A549 (cell line): Measurements from ENCODE around the gene LBH. TPM values are rescaled to one million over a fixed set of nuclear protein-coding genes. Genes with fewer than 3 reads are reported as not detected.

Source experiments
- ATAC-seq, 2 experiments: fragments of 200-7000 bp in 1 of 2; fragments of >200 bp in 1 of 2; cut with Nextera tagmentation in 1 of 2; cut with Tn5 transposase in 1 of 2; 3 replicates each; pipeline versions ENCODE4 v1.8.0 to v1.9.1; 2018 to 2020; ENCODE audit warnings: mild to moderate bottlenecking in 1 of 2, moderate library complexity in 1 of 2
- CTCF ChIA-PET: fragments of 300-600 bp; sonication (Branson Sonifier 250); formaldehyde crosslinking; extraction: SDS; loops from one replicate; lab custom pipeline; 2021; ENCODE audit warnings: antibody characterized with exemption, inconsistent platforms; lab: Yijun Ruan, JAX
- POLR2A ChIA-PET: fragments of 350-600 bp; formaldehyde crosslinking; extraction: SDS; loops from one replicate; lab custom pipeline; 2021; ENCODE audit warnings: antibody characterized with exemption, inconsistent platforms; lab: Yijun Ruan, JAX
- DNase-seq, 2 experiments: peaks; one replicate each; pipeline versions ENCODE4 v3.0.0 to v3.0.0-alpha.2; 2011 to 2016; ENCODE audit warnings: low read depth in 1 of 2, low spot score in 1 of 2
- FAIRE-seq: peaks from 2 replicates; lab custom pipeline; 2011; peaks lifted over from hg19 to GRCh38; lab: Jason Lieb, UNC
- H3K27ac ChIP-seq, 2 experiments: fragments of >200 bp; sonication (Bioruptor Twin); formaldehyde crosslinking; 3 replicates each; pipeline ENCODE4 v1.5.1; 2016 to 2017
- H3K4me1 ChIP-seq: fragments of >200 bp; sonication (Bioruptor Twin); formaldehyde crosslinking; 3 replicates; pipeline ENCODE4 v1.6.1; 2016
- H3K4me2 ChIP-seq: fragments of >200 bp; sonication (Bioruptor Twin); formaldehyde crosslinking; 3 replicates; pipeline ENCODE4 v1.6.1; 2016
- H3K4me3 ChIP-seq: fragments of >200 bp; sonication (Bioruptor Twin); formaldehyde crosslinking; 3 replicates; pipeline ENCODE4 v1.5.1; 2016
- H3K9me3 ChIP-seq: fragments of >200 bp; sonication (Bioruptor Twin); formaldehyde crosslinking; 3 replicates; pipeline ENCODE4 v1.6.1; 2016
- BHLHE40 ChIP-seq: IDR thresholded peaks from 2 replicates; pipeline ENCODE4 v1.6.1; 2012; ENCODE audit warnings: low read depth, low read length, inconsistent platforms
- CHD2 ChIP-seq: fragments of 150-350 bp; IDR thresholded peaks from 2 replicates; pipeline ENCODE4 v1.6.1; 2014; ENCODE audit warnings: low read length; ENCODE audit not compliant: partially characterized antibody
- CHD4 ChIP-seq: fragments of 200-600 bp; sonication (generic); IDR thresholded peaks from 2 replicates; pipeline ENCODE4 v1.6.1; 2016; ENCODE audit warnings: antibody characterized with exemption, mild to moderate bottlenecking, borderline replicate concordance
- HEYL ChIP-seq: fragments of 250-450 bp; sonication (Bioruptor Pico); IDR thresholded peaks from 2 replicates; pipeline ENCODE4 v1.8.0; 2021; ENCODE audit warnings: mild to moderate bottlenecking, moderate library complexity
- HOXA7 ChIP-seq: fragments of 250-450 bp; sonication (Bioruptor Pico); IDR thresholded peaks from 2 replicates; pipeline ENCODE4 v1.5.0; 2020; ENCODE audit warnings: mild to moderate bottlenecking, moderate library complexity
- JUNB ChIP-seq: fragments of >200 bp; sonication (Bioruptor Twin); formaldehyde crosslinking; IDR thresholded peaks from 2 replicates; pipeline ENCODE4 v1.6.1; 2016
- KDM1A ChIP-seq: fragments of 200-600 bp; sonication (generic); IDR thresholded peaks from 2 replicates; pipeline ENCODE4 v1.6.1; 2016; ENCODE audit warnings: low read depth, mild to moderate bottlenecking
- PHF8 ChIP-seq: fragments of 200-600 bp; sonication (generic); IDR thresholded peaks from 2 replicates; pipeline ENCODE4 v1.6.1; 2016; ENCODE audit warnings: low read depth, mild to moderate bottlenecking, antibody characterized with exemption, moderate library complexity, borderline replicate concordance
- POLR2AphosphoS2 ChIP-seq: conservative IDR thresholded peaks from 2 replicates; pipeline ENCODE4 v1.6.1; 2012; ENCODE audit warnings: low read length, improper control_type of control experiment, inconsistent platforms
- RCOR1 ChIP-seq: fragments of 150-350 bp; IDR thresholded peaks from 2 replicates; pipeline ENCODE4 v1.6.1; 2014; ENCODE audit warnings: antibody characterized with exemption, low read length, low read depth
- RFX5 ChIP-seq: fragments of 450-650 bp; IDR thresholded peaks from 2 replicates; pipeline ENCODE4 v1.7.1; 2014; ENCODE audit warnings: antibody characterized with exemption, mild to moderate bottlenecking, moderate library complexity
- TP53 ChIP-seq: fragments of 250-450 bp; sonication (Bioruptor Pico); IDR thresholded peaks from 2 replicates; pipeline ENCODE4 v1.5.0; 2021; ENCODE audit warnings: mild to moderate bottlenecking, moderate library complexity
- ZSCAN20 ChIP-seq: fragments of 250-450 bp; sonication (Bioruptor Pico); IDR thresholded peaks from 2 replicates; pipeline ENCODE4 v1.8.0; 2022; ENCODE audit warnings: mild to moderate bottlenecking, moderate library complexity
- WGBS: methylation state at CpG from one replicate; pipeline ENCODE4 v1.1.6; 2017; ENCODE audit errors: missing lambda C conversion rate; 5-methylcytosine and 5-hydroxymethylcytosine counted together
- polyA plus RNA-seq, 4 experiments: library from polyadenylated mRNA; depleted of rRNA in 3 of 4; stranded (reverse); fragments of >200 nt; fragmentation: RNase III in 1 of 4; extraction: RNeasy Plus Mini Kit Qiagen cat#74134 plus additional on column Dnase treatment in 1 of 4; gene quantifications; 2 replicates in 3 of 4; 3 replicates in 1 of 4; pipeline ENCODE4 v1.2.3, GENCODE V29; 2011 to 2017
- small RNA-seq, 6 experiments: library from RNA; depleted of rRNA; stranded (forward); fragments of <200 nt; gene quantifications; one replicate each; pipeline ENCODE3, GENCODE V24; 2012
- TF ChIP-seq, protein P1 (sequence below): IDR thresholded peaks from 2 replicates; pipeline ENCODE4 v1.6.1; 2012; ENCODE audit warnings: low read depth, borderline replicate concordance
- TF ChIP-seq, protein P2 (sequence below): IDR thresholded peaks from 2 replicates; pipeline ENCODE4 v1.6.1; 2012

LBH gene
- polyA plus RNA-seq, 2 of the 4 experiments (the other 2 are of a cell fraction), result 163 to 216 TPM

DNA sequence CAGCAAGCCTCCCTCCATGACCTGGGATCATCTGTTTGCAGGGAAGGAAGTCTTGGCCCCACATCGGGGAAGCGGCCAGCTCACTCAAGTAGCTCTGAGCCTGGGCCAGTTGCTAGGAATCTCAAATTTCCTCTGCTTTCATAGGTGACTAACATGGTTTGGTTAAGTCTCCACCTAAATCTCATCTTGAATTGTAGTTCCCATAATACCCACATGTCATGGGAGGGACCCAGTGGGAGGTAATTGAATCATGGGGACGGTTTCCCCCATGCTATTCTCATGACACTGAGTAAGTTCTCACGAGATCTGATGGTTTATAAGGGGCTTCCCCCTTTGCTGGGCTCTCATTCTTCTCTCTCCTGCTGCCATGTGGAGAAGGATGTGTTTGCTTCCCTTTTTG is 75.2 kb downstream of the LBH start:
- DNase-seq (no peak), ATAC-seq (no peak)
- H3K4me1 ChIP-seq, result peaks cover 21% of the 10 kb centered on the region
- no peak overlapping the region for H3K4me3 ChIP-seq
- H3K27ac ChIP-seq, result peak overlapping the region in 1 of 2 experiments; percentile 44; a peak in 1 of 6 replicates
- TF ChIP-seq CHD2 (no peak), CHD4 (no peak), JUNB (no peak), HEYL (CRISPR knock-in tag) (no peak), RFX5 (no peak)
- TF ChIP-seq, all 56 proteins: peak for 0
- no peak for FAIRE-seq
- Histone ChIP-seq H3K9me3 (no peaks in the 10 kb centered on the region), H3K4me2 (no peak overlapping the region)
- WGBS, result 89% methylated on average over 4 of the region's 4 CpGs
- ChIA-PET POLR2A (no interaction called here), CTCF (interaction anchor here (1.4 kb wide), 1 partner anchor 98 kb away, joined by 3 read pairs; no protein-coding TSS in a partner anchor)

DNA sequence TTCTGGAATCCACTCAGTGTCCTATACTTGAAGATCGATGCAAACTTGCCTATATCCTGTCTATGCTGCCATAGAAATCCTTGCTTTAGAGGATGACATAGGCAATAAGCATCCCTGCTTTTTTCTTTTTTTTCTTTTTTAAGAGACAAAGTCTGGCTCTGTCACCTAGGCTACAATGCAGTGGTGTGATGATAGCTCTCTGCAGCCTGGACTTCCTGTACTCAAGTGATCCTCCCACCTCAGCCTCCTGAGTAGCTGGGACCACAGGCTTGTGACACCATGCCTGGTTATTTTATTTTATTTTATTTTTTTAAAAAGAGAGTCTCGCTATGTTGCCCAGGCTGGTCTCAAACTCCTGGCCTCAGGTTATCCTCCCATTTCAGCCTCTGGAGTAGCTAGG is 76.9 kb downstream of the LBH start:
- TF ChIP-seq TP53 (CRISPR knock-in tag), result no peak
- TF ChIP-seq PHF8, result no peak
- no peak for TF ChIP-seq RCOR1
- no peak for TF ChIP-seq POLR2AphosphoS2
- TF ChIP-seq, protein P1, sequence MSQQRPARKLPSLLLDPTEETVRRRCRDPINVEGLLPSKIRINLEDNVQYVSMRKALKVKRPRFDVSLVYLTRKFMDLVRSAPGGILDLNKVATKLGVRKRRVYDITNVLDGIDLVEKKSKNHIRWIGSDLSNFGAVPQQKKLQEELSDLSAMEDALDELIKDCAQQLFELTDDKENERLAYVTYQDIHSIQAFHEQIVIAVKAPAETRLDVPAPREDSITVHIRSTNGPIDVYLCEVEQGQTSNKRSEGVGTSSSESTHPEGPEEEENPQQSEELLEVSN, result no peak
- no peak for TF ChIP-seq BHLHE40
- no peak for TF ChIP-seq CHD4
- TF ChIP-seq, protein P2, sequence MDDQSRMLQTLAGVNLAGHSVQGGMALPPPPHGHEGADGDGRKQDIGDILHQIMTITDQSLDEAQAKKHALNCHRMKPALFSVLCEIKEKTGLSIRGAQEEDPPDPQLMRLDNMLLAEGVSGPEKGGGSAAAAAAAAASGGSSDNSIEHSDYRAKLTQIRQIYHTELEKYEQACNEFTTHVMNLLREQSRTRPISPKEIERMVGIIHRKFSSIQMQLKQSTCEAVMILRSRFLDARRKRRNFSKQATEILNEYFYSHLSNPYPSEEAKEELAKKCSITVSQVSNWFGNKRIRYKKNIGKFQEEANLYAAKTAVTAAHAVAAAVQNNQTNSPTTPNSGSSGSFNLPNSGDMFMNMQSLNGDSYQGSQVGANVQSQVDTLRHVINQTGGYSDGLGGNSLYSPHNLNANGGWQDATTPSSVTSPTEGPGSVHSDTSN, result no peak
- no peak for TF ChIP-seq ZSCAN20 (CRISPR knock-in tag)
- TF ChIP-seq HOXA7, result no peak
- no peak for TF ChIP-seq KDM1A
- TF ChIP-seq, all 56 proteins: peak for 0
- Histone ChIP-seq H3K4me3 (no peak overlapping the region), H3K4me2 (no peak overlapping the region), H3K27ac (no peak overlapping the region), H3K4me1 (peaks cover 9% of the 10 kb centered on the region), H3K9me3 (no peaks in the 10 kb centered on the region)
- CTCF ChIA-PET, result interaction anchor here (0.9 to 1.5 kb wide), 4 partner anchors 22 to 399 kb away, joined by 3 to 4 read pairs (median 3); no protein-coding TSS in a partner anchor
- 88% methylated on average over 2 of the region's 2 CpGs for whole genome bisulfite sequencing
- FAIRE-seq, result no peak
- no peak for DNase-seq
- POLR2A ChIA-PET, result no interaction called here
- ATAC-seq, result no peak

Small RNAs within 50 kb of the gene (small RNA-seq; reads per million reads assigned to genes)
- 0 reads per million in 6 experiments for gene SNORA10B

Other genes starting within 250 kb of the LBH start
- gene YPEL5, start 84.5 kb upstream of the LBH start, polyA plus RNA-seq (2011; rRNA removed), result 89.6 and 93.4 TPM in 2 replicates
- gene YPEL5, start 84.5 kb upstream of the LBH start, polyA plus RNA-seq (2017; fragmentation: RNase III; extraction: RNeasy Plus Mini Kit Qiagen cat#74134 plus additional on column Dnase treatment), result 37.6 to 50.3 TPM (median 45.6 TPM) in 3 replicates
- 55.7 and 71.0 TPM in 2 replicates for gene LCLAT1, start 215.7 kb downstream of the LBH start, polyA plus RNA-seq (2011; rRNA removed)
- 17.7 to 19.5 TPM (median 17.9 TPM) in 3 replicates for gene LCLAT1, start 215.7 kb downstream of the LBH start, polyA plus RNA-seq (2017; fragmentation: RNase III; extraction: RNeasy Plus Mini Kit Qiagen cat#74134 plus additional on column Dnase treatment)